DMS79 (cell line): ENCODE data around the gene KLHL12.
"Not testable (repeated sequence)": the region's sequence is repeated elsewhere in the genome, so short reads cannot be mapped to it uniquely, and the experiment has no call there.

Experiments
- DNase-seq: peaks from one replicate; lab custom pipeline; 2025; lab: John Stamatoyannopoulos, UW

Gene KLHL12

DNA sequence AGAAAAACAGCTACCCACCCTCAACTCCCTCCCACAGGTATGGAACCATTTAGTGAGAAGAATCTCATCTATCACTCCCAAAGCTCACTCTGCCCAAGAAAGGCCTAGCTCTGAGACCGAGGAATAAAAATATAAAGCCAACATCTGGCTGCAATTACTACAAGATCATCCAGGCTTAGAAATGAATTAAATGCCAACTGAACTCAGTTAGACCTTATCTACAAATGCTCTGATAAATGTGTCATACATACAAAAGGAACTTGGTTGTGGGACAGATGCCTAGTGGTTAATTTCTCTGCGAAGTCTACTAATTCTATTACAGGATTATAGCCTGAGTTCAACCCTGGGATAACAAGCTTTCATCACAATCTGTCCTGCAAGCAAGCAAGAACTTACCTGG lies 24.4 kb upstream of the KLHL12 start:
- no peak for DNase-seq

DNA sequence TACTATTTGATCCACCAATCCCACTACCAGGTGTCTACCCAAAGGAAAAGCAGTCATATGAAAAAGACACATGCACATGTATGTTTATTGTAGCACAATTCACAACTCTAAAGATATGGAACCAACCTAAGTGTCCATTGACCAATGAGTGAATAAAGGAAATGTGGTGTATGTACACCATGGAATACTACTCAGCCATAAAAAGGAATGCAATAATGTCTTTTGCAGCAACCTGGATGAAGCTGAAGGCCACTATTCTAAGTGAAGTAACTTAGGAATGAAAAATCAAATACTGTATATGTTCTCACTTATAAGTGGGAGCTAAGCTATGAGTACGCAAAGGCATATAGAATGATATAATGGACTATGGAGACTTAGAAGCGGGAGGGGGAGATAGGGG lies 18.4 kb upstream of the KLHL12 start:
- DNase-seq: no peak

DNA sequence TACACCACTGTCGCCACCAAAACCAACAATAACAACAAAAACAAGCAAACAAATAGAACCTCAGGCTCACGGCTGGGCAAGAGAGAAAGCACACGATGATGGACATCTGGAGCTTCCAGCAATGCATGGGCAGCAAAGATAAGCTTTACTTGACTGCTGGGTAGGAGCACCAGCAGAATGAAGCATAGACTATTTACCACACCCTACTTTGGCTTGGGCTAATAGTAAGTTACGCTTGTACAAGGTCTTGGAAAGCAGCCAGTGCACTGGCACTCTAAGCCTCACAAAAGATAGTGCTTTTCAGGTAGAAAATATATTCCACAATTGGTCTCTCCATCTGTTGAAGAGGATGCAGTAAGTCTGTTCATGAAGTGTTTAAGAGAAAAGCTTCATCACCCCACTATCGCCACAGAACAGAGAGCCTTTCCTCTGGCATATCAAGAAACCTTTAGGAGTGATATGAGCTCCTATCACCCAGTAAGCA lies 17.4 kb upstream of the KLHL12 start:
- no peak for DNase-seq

DNA sequence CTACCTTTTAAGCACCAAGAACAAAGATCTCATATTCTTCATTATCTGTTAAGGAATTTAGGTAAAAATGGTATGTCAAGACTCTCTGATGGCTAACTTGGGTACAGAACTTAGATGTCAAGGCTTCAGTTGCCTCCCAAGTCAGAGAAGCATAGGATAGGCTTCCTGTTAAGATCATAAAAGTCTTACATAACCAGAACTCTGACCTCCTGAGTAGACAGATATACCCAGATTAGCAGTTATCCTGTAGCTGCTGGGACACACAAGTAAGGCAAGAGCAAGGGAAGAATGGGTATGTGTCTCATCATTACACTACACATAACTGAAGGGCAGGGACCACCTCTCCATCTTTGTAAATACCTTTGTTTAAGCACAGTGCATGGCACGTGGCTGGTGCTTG lies 15.4 kb upstream of the KLHL12 start:
- no peak for DNase-seq

DNA sequence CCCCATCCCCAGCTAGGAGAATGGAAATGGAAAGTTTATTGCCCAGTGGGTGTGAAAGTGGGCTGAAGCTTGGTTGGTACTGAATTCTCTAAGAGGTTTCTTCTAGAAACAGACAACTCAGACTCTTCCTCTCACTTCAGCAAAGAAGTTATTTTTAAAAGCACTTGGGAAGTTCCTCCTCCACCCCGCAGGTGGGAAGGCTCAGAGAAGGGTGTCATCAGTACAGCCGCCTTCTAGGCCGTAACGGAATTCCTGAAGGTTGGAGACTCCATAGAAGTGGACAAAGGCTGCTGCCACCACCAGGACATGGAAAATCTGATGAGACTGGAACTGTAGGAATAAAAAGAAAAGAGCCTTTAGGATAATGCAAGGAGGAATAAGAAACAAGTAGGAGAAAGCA lies 14.3 kb upstream of the KLHL12 start:
- DNase-seq: no peak

DNA sequence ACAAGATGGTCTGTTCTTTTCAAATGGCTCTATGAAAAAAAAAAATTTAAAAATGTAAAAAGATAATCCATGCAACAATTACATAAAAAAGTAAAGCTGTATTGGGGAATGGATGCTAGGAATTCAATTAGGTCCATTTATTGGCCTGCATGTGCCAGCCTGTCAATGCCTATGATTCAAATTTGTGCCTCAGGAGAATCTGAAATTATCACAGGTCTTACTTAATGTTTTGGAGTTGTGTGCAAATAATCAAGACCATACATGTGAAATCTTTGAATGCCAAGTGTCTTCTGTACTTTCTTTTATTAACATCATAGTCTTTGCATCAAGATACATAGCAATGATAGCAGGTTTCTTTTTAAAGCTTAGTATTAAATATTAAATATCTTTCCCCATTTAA lies 13.5 kb upstream of the KLHL12 start:
- no peak for DNase-seq

DNA sequence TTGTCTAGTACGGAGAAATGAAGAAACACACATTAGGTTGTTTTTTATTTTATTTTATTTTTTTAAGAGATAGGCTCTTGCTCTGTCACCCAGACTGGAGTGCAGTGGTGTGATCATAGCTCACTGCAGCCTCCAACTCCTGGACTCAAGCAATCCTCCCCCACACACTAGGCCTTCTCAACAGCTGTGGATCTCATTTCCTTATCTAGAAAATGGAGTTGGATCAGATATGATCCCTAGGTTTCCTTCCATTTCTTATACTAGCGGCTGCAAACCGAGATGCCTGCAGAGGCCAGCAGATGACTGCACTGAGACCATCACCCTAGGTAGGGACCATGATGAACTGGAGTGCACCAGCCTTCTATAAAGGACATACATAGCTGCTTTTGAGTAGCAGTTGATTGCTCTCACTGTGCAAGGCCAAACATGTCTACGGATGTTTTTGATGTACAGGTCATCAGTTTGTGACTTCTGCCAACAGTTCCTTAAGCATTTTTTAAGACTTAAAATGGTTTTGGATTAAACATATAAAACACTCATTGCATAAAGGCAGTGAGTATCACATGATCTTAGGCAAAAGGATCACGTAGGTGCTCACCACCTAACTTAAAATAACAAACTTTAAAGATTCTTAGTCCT lies 11.4 kb upstream of the KLHL12 start:
- DNase-seq: no peak

DNA sequence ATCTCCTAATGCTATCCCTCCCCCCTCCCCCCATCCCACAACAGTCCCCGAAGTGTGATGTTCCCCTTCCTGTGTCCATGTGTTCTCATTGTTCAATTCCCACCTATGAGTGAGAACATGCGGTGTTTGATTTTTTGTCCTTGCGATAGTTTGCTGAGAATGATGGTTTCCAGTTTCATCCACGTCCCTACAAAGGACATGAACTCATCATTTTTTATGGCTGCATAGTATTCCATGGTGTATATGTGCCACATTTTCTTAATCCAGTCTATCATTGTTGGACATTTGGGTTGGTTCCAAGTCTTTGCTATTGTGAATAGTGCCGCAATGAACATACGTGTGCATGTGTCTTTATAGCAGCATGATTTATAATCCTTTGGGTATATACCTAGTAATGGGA lies 9.4 kb upstream of the KLHL12 start:
- not testable (repeated sequence) for DNase-seq

DNA sequence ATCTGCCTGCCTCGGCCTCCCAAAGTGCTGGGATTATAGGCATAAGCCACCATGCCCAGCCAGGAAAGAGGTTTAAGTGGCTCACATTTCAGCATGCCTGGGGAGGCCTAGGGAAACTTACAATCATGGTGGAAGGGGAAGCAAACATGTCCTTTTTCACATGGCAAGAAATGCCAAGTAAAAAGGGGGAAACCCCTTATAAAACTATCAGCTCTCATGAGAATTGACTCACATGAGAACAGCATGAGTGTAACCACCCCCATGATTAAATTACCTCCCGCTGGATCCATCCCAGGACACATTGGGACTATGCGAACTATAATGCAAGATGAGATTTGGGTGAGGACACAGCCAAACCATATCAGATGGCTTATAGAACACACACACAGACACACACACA lies 8.8 kb upstream of the KLHL12 start:
- DNase-seq: no peak

DNA sequence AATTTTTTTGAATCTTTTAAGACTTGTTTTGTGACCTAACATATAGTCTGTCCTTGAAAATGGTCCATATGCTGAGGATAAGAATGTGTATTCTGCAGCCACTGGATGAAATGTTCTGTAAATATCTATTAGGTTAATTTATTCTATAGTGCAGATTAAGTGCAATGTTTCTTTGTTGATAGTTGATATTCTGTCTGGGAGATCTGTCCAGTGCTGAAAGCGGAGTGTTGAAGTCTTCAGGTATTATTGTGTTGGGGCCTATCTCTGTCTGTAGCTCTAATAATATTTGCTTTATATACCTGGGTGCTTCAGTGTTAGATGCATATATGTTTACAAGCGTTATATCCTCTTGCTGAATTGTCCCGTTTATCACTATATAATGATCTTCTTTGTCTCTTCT lies 7.7 kb upstream of the KLHL12 start:
- no peak for DNase-seq

DNA sequence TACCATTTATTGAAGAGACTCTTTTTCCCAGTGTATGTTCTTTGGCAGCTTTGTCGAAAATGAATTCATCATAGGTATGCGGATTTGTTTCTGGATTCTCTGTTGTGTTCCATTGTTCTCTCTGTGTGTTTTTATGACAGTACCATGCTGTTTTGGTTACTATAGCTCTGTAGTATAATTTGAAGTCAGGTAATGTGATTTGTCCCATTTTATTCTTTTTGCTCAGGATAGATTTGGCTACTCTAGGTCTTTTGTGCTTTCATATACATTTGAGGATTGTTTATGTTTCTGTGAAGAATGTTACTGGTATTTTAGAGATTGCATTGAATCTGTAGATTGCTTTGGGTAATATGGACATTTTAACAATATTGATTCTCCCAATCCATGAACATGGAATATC lies 5.4 kb upstream of the KLHL12 start:
- DNase-seq: no peak

DNA sequence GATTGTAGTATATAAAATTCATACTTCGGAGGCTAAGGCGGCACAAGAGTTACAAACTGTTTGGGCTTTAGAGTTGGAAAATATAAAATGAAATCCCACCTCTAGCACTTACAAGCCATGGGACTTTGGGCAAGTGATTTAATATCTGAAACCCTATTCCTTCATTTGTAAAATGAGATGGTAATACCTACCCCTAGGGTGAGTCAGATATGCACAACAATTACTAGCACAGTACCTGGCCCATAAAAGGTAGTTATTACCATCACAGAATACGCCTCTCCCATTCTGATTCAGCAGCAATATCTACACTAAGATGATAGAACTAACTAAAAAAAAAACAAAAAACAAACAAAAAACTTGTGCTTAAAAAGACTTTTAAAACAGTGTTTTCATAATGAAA lies 3.5 kb downstream of the KLHL12 start:
- no peak for DNase-seq

DNA sequence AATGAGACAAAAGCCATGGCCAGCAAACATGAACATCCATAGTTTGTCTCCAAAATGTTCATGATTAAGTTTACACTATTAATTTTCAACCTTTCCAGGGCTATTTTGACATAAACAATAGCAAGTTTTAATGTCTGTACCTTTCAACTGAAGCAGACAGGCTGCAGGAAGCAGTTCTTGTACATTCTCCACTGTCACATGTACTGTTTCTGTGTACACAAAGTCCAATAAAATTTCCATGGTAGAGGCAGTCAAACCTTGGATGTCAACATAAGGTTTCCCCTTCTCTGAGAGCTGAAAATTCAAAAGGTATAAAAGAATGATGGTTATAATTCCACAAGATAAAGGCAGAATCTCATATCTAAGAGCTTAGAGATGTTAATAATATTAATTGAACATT lies 7.4 kb downstream of the KLHL12 start:
- DNase-seq: no peak

DNA sequence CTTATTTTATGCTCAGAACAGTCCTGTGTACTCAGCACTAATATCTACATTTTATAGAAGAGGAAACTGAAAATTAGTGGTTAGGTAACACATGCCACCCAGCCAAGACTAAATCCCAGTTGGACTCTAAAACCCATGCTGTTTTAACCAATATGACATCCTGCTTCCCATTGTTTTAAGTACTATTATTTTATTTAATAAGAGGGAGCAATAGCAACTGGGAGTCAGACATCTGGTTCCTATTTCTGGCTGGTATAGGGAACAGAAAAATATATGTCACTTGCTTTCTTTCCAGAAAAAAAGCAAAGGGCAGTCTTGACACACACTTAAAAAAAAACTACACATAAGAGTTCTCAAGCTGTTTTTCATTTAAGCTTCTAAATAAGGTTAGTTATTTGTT lies 11.9 kb downstream of the KLHL12 start:
- DNase-seq: no peak

DNA sequence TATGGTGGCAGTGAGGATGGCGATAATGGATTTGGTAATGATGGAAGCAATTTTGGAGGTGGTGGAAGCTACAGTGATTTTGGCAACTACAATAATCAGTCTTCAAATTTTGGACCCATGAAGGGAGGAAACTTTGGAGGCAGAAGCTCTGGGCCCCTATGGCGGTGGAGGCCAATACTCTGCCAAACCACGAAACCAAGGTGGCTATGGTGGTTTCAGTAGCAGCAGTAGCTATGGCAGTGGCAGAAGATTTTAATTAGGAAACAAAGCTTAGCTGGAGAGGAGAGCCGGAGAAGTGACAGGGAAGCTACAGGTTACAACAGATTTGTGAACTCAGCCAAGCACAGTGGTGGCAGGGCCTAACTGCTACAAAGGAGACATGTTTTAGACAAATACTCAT lies 14.6 kb downstream of the KLHL12 start:
- not testable (repeated sequence) for DNase-seq

DNA sequence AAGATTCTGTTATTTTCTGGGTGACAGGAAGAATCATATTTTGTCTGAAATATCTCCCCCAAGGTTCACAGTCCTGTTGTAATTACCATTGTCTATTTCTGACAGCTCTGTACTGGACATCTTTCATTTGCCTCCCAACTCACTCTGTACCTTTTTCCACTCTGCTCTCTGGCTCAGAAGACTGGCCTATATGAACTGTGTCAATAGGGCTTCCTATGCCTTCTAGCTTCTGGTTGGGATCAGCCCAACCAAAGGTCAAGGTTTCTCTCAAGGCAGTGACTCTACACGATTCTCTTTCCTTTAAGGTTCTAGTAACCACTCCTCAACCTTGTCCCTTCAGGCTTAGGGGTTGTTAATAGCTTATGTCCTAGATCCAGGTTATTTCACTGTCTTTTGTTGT lies 17.5 kb downstream of the KLHL12 start:
- no peak for DNase-seq

DNA sequence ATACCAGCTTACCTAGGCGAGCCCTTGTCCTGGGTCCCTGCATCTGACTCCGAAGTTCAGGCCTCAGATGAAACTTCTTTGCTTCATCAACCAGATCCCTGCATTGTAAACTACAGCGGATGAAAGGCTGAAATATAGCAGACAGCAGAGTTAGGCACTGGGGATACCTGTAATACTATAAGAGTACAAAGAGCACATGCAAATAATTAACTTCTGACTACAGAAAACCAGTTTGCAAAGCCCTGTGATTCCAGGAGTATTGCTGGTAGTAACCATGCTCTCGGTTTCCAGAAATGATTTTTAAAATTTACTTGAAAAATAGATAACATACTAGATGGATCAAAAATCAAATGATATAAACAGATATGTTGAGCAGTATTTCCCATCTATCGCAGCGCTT lies 18.0 kb downstream of the KLHL12 start:
- no peak for DNase-seq

DNA sequence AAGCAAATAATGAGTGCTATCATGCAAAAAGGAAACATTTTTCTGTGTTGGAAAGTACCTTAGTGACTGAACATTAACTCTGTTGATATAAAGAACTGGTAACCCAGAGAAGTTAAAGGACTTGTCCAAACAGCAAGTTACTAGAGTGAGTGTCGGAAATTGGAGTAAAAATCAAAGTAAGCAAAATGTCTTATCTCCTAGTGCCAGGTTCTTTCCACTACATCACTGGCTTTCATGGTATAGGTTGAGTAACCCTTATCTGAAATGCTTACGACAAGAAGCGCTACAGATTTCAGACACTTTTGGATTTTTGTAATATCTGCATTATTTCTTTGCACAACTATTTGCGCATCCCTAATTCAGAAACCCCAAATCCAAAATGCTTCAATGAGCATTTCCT lies 21.7 kb downstream of the KLHL12 start:
- no peak for DNase-seq

DNA sequence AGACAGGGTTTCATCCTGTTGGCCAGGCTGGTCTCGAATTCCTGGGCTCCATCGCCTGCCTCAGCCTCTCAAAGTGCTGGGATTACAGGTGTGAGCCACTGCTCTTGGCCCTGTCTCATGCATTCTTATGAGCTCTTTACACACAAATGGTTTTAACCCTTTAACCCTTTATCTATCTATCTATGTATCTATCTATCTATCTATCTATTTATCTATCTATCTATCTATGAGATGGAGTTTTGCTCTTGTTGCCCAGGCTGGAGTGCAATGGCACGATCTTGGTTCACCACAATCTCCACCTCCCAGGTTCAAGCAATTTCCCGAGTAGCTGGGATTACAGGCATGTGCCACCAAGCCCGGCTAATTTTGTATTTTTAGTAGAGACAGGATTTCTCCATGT lies 23.2 kb downstream of the KLHL12 start:
- DNase-seq: not testable (repeated sequence)

DNA sequence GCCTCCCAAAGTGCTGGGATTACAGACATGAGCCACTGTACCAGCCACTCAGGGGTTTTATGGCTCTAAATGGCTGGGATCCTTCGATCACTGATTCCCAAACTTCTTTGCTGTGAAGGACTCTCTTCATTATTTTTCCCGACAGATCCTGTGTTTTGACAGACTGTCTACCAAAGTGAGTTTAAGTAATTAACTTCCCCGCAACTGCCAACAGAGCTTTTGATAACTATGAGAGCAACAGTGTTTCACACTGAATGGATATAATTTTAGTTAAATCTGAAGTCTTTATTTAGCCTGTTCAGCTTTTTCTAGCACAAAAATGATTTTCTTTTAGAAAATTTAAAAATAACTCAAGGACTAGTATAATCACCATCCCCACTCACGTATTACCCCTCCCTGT lies 25.5 kb downstream of the KLHL12 start:
- no peak for DNase-seq

DNA sequence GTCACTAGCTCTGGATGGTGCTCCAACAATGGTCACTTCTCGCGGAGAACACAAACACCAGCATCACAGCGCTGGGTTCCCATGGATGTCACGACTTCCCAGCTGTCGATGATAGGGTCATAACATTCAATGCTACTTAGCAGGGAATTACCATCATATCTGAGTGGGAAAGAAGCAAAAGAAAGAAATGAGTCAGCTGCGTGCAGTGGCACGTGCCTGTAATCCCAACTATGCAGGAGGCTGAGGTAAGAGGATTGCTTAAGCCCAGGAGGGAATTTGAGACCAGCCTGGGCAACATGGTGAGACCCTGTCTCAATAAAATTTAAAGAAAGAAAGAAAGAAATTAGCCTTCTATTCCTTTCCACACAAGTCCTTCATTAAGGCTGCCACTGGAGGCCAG lies 34.5 kb downstream of the KLHL12 start:
- DNase-seq: no peak

DNA sequence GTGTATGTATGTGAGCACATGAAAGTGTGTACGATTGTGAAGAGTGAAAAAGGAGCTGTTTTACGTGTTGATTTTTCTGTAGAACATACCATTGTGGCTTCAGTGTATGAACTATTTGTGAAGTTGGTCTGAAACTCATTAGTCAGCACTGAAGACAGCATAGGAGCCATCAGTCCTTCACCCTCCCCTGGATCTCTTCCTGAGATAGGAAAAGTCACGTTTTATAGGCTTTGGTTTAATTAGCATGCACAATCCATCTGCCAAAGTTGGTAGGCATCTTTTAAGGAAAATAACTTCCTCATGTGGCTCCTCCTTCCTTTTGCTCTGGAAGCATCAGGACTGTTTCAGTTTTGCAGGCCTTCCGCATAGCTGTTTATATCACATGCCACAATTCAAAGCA lies 36.6 kb downstream of the KLHL12 start:
- no peak for DNase-seq

DNA sequence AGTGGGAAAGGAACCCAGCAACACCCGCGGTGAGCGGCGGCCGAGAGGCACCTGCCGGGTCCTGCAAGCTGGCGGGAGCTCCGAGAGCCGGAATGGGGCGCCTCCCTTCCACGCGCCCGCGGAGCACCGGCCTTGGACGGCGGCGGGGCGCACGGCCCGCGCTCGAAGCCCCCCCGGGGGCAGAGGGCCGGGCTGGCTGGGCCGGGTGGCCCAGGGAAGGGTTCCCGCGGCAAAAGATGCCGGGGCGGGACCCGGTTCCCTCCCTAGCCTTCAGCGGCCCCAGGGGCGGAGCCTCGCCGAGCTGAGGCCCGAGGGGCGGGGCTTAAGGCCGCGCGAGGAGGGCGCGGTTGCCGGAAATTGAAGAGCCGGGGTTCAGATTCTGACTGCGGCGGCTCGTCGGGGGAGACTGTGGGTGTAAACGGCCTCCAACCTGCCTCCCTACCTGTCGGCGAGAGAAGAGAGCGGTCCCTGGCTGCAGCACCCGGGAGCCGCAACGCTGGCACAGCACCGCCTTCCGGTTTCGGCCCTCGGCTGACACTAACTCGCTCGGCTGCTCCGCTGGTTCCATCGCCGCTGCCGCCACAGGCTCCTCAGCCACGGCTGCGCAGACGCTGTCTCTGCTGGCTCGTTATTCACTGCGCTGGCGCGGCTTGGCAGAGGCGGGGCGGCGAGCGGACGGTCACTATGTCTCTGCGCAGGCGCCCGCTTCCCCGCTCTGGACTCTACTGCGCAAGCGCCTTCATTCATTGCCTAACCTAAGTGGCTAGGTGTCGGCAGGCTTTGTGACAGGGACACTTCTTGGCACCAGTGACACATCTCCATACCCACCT lies 38.3 kb downstream of the KLHL12 start, which contains the start of gene RABIF:
RABIF (minus strand) TSS at position 619 of the 830 bp plus-strand sequence; CDS start at position 568, 51 bp downstream.
- DNase-seq: peak; percentile 91

DNA sequence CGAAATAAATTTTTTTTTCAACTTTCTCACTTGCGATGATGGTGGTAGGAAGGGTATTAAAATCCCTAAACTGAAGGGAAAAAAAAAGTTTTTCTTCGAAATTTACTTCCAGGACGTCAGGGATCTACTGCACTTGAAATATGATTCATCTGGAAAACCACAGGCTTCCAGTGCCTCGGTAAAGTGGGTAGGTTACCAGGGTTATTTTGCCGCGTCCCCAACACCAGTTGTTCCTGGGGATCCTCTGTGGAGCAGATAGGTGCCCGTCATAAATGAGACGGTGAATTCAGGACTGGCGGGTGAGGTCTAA lies 38.9 kb downstream of the KLHL12 start:
- DNase-seq: peak; percentile 67
